Measurements from ENCODE around the gene TP53.
"Not testable (repeated sequence)": the region's sequence is repeated elsewhere in the genome, so short reads cannot be mapped to it uniquely, and the experiment has no call there.

Gene TP53

DNA sequence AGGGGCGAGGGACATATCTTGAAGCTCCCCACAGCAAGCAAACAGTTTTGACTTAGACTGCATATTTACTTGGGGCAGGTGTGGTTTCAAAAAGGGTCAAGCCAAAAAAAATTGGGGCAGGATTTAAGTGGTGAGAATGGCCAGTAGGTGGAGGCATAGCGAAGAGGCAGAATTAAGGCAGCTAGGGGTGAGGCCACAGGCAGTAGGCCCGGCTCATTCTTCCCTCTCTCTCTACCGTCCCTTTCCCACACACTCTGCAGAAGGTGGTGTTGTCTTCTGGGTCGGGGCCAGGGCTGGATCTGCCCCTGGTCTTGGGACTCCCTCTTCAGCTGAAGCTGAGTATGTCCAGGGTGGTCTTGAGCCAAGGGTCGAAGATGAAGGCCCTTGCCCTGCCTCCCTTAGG, 54.8 kb downstream of the TP53 start:
- in situ Hi-C loops (cut with MboI; ENCODE audit: low sequenced_read_pairs) = no loop called here

DNA sequence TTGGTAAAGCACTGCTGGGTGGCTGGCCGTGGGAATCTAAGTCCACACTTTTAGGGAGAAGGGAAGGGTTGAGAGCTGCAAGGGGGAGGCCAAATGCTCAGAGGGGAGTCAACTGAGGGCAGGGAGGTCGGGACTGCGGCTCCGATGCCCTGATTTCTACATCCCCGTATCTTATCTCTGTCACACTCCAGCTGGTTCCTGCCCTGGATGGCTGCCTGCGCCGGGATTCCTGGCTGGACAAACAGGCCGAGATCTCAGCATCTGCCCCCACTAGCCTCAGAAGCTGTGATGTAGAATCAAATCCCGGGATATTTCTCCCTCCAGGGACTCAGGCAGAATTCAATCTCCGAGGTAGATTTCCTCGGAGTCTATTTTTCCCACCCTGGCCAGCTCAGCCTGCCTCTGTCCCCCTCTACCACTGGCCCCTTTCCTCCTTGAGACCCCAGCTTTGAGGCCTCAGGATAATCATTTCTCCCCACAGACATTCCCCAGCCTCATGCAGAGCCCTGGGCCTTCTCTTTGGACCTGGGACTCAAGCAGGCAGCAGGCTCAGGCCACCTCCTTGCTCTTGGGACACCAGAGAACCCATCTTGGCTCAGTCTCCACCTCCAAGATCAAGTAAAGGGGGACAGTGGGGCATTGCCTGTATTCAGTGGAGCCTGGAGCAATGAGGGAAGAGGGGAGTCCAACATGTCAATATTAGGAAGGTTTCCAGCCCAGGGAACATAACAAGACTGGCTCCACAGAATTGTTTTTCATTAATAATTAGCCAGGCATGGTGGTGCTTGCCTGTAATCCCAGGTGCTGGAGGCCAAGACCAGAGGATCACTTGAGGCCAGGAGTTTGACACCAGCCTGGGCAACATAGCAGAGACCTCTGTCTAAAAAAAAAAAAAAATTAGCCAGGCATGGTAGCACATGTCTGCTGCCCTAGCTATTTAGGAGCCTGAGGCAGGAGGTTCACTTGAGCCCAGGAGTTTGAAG, 55.6 kb downstream of the TP53 start:
- in situ Hi-C loops (cut with MboI; ENCODE audit: low sequenced_read_pairs) = no loop called here

DNA sequence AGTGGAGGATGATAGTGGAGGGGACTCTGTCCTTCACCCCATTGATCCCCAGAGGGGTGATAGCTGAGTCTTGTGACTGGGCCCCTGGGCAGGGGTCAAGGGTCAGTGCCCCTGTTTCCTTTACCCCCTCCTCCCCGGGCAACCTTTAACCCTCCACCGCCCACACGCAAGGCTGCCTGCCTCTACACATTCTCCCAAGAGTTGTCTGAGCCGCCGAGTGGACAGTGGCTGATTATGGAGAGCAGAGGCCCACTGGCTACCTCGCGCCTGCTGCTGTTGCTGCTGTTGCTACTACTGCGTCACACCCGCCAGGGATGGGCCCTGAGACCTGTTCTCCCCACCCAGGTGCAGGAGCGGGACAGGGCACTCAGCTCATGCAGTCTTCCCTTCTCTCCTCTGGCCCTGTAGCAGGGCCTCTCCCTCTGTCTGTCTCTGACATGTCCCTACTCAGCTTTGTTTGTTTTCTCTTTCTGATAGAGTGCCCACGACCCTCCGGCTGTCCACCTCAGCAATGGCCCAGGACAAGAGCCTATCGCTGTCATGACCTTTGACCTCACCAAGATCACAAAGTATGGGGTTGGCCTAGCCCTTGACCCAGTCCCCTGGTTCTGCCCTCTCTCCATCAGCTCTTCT, 57.2 kb downstream of the TP53 start, which contains the start of gene SHBG:
SHBG (plus strand) TSS at position 197 of the 633 bp plus-strand sequence; CDS start at position 235, 38 bp downstream.
- in situ Hi-C loops (cut with MboI; ENCODE audit: low sequenced_read_pairs) = no loop called here

DNA sequence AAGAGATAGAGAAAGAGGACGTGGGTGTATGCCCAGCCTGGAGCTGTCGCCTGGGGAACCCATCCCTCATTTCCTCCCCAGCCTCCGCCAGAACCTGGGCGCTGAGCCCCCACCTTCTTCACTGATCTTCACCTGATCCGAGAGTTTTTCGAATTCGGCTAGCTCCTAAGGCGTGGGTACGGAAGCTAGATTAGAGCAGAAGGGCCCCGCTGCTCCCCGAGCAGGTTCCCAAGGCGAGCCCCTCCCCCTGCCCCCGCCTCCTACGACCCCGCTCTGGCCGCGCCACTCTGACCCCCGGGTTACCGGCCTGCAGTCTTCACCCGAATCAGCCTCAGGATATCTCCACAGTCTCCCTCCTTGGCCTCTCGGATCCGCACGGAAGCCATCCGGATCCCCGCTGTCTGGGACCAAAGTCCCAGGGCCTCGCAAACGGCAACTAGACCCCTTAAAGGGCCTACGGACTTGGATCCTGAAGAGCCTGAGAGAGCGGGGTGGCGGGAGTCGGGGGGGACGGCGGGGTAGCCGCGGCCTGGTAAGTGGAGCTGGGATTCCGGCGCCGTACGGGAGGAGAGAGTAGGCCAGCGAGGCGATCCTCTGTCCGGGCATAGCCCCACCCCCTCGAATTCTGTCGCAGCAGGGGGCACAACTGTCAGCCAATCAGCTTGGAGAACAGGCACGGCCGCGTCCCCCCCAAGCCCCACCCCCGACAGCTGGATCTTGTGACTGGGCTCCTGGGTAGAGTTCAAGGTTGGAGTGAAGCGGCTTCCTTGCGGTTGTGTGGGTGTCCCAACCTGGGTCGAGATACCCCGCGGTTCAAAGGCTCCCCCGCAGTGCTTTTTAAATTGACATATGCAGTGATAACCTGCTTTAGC, 59.8 kb downstream of the TP53 start, which contains the start of gene SAT2:
SAT2 (minus strand) TSS at position 572 of the 872 bp plus-strand sequence; CDS start at position 386, 186 bp downstream.
- in situ Hi-C loops (cut with MboI; ENCODE audit: low sequenced_read_pairs) = no loop called here

DNA sequence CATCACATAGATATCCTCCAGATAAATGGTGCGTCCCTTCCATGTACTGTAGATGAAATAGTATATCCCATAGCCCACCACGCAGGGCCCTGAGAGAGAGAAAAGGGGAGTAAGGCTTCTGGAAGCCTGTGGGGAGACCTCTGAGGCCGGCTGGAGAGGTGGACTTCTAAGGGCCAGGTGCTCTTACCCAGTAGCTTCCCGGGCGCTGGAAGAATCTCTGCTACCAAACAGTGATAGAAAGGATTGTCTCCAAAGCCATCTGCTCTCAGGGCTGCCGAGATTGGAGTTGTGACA, 60.4 kb downstream of the TP53 start:
- in situ Hi-C loops (cut with MboI; ENCODE audit: low sequenced_read_pairs) = no loop called here

DNA sequence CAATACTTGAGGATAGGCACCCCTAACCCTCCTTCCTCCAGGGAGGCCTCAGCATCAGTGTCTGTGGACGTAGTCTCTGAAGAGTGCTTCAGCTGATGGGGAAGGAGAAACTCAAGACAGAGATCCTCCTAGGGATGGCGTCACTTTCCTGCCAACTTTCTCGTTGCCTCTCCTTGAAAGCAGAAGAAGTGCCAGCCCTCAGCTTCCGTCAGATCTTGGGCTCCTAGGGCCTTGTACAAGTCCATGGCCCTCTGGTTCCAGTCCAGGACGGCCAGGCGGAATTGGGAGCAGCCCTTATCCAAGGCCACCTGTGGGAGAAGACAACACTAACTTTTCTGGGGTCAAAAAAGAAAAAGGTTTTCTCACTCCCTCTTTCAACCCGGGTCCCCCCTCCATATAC, 61.0 kb downstream of the TP53 start:
- in situ Hi-C loops (cut with MboI; ENCODE audit: low sequenced_read_pairs) = no loop called here

DNA sequence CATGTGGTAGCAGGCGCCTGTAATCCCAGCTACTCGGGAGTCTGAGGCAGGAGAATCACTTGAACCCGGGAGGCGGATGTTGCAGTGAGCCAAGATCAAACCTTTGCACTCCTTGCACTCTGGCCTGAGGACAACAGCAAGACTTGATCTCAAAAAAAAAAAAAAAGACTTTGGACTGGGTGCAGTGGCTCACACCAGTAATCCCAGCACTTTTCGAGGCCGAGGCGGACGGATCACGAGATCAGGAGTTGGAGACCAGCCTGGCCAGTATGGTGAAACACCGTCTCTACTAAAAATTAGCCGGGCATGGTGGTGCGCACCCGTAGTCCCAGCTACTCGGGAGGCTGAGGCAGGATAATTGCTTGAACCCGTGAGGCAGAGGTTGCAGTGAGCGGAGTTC, 61.5 kb downstream of the TP53 start:
- in situ Hi-C loops (cut with MboI; ENCODE audit: low sequenced_read_pairs) = not testable (repeated sequence)

DNA sequence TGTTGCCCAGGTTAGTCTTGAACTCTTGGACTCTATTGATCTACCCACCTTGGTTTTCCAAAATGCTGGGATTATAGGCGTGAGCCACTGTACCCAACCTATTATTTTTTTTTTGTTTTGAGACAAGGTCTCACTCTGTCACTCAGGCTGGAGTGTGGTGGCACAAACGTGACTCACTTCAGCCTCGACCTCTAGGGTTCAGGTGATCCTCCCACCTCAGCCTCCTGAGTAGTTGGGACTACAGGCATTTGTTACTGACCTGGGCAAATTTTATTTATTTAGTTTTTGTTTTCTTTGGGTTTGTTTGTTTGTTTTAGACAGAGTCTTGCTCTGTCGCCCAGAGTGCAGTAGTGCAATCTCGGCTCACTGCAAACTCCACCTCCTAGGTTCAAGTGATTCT, 63.6 kb downstream of the TP53 start:
- in situ Hi-C loops (cut with MboI; ENCODE audit: low sequenced_read_pairs) = no loop called here

DNA sequence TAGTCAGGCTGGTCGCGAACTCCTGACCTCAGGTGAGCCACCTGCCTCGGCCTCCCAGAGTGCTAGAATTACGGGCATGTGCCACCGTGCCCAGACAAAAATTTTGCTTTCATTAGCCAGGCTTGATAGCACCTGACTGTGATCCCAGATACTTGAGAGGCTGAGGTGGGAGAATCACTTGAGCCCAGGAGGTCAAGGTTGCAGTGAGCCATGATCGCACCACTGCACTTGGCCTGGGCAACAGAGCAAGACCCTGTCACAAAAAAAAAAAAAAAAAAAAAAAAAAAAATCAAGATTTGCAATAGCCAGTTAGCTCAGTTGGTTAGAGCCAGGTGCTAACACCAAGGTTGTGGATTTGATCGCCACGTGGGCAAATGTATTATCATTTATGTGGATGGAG, 66.5 kb downstream of the TP53 start:
- in situ Hi-C loops (cut with MboI; ENCODE audit: low sequenced_read_pairs) = no loop called here

DNA sequence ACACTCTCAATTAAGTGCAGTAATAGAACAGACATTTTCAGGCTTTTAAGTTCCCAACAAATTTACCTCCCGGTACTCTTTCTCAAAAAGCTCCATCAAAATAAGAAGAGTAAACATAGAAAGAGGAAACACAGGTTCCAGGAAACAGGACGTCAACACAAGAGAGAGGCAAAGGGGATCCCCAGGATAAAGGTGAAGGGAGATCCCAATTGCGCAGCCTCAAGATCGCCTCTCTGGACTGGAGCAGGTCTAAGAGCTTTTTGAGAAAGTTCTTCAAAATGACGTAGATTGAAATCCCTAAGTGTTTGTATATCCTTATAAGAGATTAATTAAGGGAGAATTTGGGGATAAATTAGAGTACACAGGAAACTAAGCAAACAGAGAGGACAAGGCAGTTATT, 68.7 kb downstream of the TP53 start:
- in situ Hi-C loops (cut with MboI; ENCODE audit: low sequenced_read_pairs) = no loop called here
